Measurements from ENCODE around the gene SMG1. TPM values are rescaled to one million over a fixed set of nuclear protein-coding genes. Genes with fewer than 3 reads are reported as not detected.
"Not testable (repeated sequence)": the region's sequence is repeated elsewhere in the genome, so short reads cannot be mapped to it uniquely, and the experiment has no call there.

The SMG1 gene
- total RNA-seq, 1 donor from 2014 or later: 42.5 TPM

DNA sequence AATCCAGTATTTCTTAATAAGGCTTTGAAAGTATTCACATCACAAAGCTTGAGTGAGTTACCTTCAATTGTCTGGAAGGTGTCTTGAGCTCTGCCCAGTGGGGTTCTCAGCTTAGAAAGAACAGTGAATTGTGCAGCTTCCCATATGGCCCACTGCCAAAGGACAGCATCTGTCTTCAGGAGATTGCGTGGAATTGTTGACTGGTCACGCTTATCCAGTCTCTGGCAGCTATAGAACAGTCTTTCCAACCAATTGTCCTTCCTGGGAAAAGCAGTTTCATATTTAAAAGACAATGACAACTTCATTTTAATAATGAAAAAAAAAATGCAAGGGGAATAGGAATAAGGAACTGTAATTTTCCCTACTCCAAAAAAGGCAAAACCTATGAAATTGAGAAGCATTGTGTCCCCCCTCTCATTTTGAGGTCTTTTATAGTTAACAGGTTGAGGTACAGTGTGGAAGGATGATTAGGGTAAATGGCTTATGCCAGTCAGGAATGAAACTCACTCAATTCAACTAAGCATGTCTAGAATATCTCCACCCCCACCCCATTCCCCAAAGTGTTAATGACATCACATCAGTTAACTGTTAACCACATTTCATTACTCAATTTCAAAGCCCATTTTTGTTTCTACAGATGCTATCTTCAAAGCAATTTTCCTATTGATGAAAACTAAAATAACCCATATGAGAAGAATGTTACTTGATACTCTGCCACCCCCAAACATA is 57.0 kb downstream of the SMG1 start:
- intact Hi-C loops (cut with micrococcal nuclease); ATAC-seq; DNase-seq: not testable (repeated sequence)

DNA sequence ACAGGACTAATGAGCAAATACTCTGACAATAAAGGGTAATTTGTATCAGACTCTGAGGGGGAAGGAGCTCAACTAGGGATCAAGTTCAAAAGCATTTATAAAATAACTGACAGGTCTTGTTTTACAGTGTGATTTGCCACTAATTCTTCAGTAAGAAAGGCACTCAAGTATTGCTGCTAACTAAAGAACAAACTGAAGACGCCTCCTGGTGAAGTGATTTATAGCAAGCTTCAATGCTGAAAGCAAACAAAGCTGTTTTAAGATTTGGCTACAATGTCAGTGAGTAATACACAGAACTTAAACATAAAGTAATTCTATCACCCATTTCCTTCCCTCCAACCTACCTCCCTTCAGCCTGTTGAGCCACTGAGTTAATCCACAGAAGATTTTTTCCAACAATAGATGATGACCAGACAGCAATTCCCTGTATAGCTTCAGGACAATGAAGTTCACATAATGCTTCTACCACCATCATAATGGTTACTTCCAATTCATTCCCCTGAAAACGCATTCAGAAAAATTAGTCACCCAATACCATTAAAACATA is 59.9 kb downstream of the SMG1 start:
- intact Hi-C loops (cut with micrococcal nuclease); ATAC-seq; DNase-seq: not testable (repeated sequence)

DNA sequence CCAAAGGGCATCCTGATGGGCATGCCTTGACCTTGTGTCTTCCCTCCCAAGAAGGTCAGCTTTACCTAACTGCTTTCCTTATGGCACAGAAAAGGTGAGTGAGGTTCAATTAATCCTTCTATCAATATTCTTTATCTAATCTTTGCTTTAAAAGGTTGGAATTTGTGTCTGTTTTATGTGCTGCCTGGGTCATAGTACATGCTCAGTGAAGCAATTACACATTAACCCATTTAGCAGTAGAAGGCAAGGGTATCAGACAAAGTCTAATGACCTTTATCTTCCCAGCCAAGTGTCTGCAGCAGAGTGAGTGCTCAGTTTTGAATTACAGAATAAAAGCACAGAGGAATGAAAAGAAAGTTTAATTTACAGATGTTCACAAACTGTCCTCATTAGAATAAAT is 63.3 kb downstream of the SMG1 start:
- intact Hi-C loops (cut with micrococcal nuclease): not testable (repeated sequence)

DNA sequence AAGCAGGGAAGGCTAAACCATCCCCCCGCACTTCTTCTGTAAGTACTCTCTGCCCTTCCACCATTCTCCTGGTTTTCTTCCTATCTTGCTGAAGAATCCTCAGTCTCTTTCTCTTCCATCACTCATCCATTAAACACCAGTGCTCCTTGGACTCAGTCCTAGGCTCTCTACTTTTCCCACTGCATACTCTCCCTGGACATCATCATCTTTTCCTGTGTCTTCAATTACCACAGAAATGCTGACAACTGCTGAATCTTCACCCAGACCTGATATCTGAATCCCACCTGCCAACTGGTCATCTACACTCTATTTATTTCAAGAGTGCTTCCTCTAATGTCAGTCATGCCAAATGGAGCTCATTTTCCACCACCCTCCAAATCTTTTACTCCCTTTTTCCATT is 71.0 kb downstream of the SMG1 start:
- DNase-seq (no peak), ATAC-seq (no peak)
- intact Hi-C loops (cut with micrococcal nuclease): no loop called here

More for the DNA sequence above, 63.3 kb downstream of the SMG1 start:
- not testable (repeated sequence) for ATAC-seq, DNase-seq

DNA sequence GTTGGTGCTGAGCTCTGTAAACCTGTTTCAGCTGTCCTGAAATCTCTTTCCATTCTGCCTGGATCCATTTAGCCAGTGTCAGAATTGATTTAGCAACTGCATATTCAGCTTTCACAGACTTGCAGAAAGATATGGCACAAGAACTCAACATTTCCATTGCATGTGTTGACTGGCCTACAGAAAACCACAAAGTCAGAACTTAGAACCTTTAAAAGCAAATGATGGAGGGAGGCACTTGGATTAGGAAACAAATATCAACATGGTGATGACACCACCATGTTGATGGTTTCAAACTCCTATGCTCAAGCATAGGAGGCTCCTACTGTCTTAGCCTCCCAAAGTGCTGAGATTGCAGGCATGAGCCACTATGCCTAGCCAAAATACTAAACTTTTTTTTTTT is 72.5 kb downstream of the SMG1 start:
- intact Hi-C loops (cut with micrococcal nuclease): no loop called here
- DNase-seq: no peak
- no peak for ATAC-seq

DNA sequence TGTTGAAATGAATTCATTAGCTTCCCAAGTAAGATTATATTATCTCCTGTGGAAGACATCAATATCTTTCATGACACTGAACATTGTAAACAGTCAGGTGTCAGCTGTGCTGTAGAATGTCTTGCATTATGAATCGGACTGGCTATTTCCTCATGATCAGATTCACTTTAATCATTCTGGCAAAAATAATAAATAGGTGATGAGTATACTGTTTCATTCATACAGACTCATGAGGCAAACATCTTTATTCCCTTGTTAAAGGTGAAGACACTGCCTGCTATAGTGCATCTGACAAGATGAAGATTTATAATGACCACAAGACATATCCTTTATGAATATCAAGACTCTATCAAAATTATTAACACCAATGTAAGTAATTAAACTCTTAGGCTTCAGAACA is 73.6 kb downstream of the SMG1 start:
- ATAC-seq (no peak), DNase-seq (no peak)
- intact Hi-C loops (cut with micrococcal nuclease): no loop called here

DNA sequence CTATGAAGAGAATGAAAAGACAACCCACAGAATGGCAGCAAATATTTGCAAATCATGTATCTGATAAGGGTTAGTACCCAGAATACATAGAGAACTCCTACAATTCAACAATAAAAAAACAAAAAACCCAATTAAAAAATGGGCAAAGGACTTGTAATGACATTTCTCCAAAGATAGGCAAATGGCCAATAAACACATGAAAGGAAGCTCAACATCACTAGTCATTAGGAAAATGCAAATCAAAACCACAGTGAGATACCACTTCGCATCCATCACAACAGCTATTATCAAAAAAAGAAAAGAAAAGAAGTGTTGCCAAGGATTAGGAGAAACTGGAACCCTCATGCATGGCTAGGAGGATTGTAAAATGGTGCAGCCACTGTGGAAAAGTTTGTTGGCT is 79.8 kb downstream of the SMG1 start:
- no peak for ATAC-seq
- DNase-seq: no peak
- intact Hi-C loops (cut with micrococcal nuclease): no loop called here

DNA sequence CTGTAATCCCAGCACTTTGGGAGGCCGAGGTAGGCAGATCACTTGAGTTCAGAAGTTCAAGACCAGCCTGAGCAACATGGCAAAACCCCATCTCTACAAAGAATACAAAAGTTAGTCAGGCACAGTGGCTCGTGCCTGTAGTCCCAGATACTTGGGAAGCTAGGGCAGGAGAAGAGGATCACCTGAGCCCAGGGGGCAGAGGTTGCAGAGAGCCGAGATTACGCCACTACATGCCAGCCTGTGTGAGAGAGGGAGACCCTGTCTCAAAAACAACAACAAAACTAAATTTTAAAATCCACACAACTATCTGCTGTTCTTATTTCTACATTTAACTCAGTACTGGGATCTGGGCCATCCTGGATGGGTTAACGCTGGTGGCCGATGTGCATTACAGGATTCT is 83.6 kb downstream of the SMG1 start:
- no peak for DNase-seq
- no peak for ATAC-seq
- intact Hi-C loops (cut with micrococcal nuclease): no loop called here

DNA sequence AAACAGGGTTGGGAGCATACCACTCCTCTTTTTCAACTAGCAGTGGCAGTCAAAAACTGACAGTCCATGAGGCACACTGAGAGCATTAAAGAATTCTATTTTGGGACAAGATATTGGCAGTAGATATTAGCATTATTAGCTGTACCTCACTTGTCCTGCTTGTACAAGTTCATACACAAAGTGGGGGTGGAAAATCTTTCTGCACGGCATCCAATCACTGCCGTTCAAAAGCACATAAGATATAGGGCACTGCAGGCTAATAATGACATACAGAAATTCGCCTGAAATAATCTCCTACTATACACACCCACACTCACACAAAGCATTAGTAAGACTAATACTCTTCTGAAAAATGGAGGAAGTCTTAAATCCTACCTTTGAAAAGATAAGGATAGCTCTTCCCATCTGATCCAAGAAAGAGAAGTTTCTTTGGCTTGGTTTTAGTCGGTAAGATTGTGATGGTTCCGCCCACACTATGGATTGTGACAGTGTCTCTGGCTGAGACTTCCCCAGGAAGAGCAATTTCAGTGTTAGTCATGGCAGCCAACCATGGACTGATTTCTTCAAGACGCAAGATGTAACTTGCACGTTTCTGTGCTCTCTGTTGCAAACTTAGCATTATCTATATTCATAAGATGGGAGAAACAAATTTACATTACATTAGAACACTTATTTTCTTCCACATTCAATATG is 84.2 kb downstream of the SMG1 start:
- DNase-seq: no peak
- intact Hi-C loops (cut with micrococcal nuclease): no loop called here
- no peak for ATAC-seq

DNA sequence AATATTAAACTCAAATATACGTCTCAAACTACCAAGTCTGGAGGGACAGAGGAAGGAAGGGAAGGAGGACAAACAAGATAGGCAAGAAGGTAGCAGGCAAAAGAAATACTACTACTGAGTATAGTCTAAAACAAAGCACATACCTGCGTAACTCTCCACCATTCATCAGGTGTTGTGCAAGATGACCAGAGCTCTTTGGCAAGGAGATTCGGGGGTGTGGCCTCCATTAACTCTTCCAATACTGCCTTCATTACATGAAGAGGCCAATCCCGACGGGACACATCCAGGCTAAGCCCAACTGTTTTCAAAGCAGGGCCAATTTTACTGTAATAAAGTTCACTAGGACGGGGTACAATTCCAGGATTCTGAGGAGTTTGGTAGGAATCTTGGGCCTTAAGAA is 86.7 kb downstream of the SMG1 start:
- no peak for ATAC-seq
- intact Hi-C loops (cut with micrococcal nuclease): no loop called here
- no peak for DNase-seq

DNA sequence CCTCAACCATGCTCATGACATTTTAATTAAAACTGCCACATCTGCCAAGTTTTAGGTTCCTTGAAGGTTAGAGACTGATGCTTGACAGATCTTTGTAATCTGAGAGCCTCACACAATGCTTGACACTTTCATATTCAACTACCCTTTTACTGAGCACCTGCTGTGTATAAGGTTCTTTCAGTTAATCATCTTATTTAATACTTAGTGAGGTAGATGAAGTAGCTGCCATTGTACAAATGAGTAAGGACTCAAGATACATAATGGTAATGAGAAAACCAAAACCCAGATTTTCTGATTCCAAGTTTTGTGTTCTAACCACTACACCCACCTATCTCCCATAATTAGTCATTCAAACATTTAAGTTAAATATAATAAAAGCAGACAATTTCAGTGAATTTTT is 89.5 kb downstream of the SMG1 start:
- ATAC-seq (no peak), DNase-seq (no peak)
- intact Hi-C loops (cut with micrococcal nuclease): no loop called here

DNA sequence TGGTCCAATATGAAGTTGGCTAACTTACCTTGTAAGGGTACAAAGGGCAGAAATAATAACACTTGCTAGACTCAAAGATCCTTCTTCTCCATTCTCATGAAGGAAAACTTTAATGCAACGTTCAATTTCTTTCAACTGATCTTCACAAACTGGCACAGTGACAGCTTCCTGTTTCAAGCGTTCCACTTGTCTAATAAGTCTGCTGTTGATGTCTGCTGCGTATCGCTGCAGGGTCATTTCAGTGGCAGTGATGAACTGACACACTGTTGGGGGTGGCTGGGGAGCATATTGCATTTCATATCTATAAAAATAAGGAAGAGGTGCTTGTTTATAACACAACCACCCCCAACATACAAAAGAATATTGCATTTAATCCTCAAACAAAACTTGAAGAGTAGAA is 91.3 kb downstream of the SMG1 start:
- intact Hi-C loops (cut with micrococcal nuclease): no loop called here
- DNase-seq (no peak), ATAC-seq (no peak)

DNA sequence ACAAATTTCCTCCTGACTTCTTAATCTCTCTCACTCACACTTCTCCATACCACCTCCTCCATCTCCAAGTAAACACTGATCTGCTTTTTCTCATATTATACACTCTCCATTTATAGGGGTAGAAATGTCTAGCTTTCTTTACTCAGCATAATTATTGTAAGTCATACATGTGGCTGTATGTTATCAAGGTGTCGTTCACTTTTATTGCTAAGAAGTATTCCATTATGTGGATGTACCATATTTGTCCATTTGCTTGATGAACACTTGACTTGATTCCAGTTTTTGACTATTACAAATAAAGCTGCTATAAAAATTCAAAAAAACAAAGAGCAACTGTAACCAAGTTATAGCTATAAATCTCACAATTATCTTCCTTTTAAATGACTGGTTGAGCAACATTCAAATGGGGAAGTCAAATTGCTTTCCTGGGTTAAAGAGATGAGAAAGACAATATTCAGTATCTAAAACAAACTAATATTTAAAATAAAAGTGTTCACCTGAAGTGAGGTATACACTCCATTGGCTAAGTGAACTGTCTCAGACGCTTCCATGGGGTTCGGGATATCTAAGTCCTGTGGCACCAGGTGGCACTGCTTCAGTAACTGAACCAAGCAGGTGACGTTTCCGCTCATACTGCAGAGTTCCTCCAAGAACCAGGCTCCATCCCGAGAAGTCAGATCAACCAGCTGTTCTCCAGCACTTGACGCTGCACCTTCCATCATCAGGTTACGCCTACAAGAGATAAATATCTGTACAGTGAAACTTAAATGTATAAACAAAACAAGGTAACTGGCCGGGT is 92.3 kb downstream of the SMG1 start:
- intact Hi-C loops (cut with micrococcal nuclease): no loop called here
- ATAC-seq (no peak), DNase-seq (no peak)

DNA sequence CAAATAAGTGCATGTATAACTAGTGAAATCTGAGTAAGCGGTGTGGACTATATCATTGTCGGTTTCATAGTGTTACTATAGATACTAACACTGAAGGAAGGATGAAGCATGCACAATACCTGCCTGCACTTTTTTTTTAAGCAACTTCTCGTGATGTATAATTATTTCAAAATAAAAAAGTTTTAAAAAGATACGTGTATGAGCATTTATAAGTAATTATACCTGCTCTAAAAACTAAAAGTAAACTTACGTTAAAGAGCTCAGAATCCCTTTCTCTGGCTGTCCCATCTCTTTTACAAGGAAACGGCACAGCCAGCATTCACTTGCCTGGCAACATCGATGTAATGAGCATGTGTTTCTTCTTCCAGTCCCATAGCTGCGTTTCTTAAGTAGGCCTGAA is 93.6 kb downstream of the SMG1 start:
- intact Hi-C loops (cut with micrococcal nuclease): no loop called here
- ATAC-seq (no peak), DNase-seq (no peak)

DNA sequence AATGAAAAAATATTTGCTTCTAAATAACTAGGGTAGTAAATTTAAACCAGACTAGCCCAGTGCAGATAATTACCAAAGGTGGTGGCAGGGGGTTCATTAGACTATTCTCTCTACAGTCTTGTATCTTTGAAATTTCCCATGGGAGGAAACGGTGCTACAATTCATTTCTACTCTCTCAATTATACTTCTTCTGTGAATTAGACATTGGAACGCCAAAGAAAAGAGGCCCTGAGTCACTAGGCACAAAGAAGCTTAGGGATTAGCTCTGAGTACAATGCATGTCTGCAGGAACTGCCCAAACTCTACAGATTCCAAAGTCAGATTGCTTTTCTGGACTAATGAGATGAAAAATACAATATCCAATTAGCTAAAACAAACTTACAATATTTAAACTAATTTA is 94.2 kb downstream of the SMG1 start:
- DNase-seq: no peak
- no peak for ATAC-seq
- intact Hi-C loops (cut with micrococcal nuclease): no loop called here

DNA sequence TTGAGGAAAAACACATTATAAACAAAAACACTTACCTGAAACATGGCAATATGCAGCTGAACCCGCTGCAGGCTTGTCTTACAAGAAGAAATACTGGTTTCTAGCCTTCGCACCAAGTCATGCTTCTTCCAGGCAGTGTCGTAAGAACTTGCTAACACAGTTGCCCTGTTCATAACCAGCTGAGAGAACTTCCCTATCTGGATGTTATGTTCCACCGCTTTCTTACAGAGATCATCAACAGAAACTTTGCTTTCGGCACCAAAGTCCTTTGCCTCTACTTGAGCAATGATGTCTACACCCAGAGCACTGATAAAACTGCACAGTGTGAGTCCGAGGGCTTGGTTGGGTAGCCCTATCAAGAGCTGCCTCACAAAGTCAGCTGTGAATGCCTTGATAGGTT is 97.0 kb downstream of the SMG1 start:
- no peak for ATAC-seq
- intact Hi-C loops (cut with micrococcal nuclease): no loop called here
- DNase-seq: no peak

DNA sequence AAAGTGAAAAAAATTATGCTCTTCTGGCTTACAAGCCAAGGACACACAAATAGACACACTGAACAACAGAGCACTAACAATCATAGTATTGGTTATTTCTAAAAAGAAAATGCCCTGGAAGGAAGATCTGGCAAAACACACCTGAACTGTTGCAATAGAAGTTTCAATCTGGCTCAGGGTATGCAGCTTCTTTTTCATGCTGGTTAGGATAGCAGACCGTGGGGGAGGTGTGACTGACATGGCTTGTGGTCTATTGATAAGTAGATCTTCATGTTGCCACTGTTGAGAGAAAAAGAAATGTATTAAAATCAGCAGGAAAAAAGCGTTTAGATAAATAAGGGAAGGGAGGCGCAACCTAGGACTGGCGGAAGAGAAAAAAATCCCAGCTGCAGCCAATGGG is 98.3 kb downstream of the SMG1 start:
- intact Hi-C loops (cut with micrococcal nuclease): no loop called here
- no peak for DNase-seq
- ATAC-seq: no peak

DNA sequence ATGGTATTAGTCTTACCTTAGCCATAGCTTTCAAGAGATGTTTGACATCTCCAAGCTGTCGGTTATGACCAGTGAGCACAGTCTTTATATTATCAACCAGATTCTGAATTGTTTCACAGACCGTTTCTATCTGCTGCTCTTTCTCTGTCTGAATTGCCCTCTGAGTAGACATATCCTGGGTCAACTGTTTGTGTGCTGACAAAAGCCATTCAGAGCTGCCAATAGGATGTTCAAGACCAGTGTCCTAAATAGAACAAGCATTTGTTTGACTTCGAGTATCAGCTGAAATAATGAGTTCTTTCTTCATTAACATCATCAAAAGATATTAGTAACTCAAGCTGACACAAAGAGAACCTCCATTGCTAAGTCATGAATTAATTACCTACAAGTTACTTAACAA is 109.9 kb downstream of the SMG1 start:
- ATAC-seq: no peak
- no peak for DNase-seq
- intact Hi-C loops (cut with micrococcal nuclease): no loop called here

DNA sequence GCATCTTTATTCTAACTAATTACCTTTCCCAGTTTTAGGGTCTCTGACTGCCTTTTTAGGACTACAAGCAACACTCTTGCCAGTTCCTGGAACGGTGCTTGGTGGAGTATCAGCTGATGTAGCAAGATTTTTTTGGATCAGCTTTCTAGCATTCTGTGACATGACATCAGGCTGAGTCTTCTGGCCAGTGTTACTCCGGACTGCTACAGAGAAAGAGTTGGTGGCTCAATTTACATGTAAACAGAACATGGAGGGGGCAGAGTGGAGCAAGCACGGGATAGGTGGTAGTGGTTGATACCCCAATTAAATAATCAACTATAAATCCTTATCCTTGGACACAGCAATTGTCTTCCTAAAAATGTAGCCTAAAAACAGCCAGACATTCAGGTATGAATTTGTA is 114.3 kb downstream of the SMG1 start:
- DNase-seq (no peak), ATAC-seq (no peak)
- intact Hi-C loops (cut with micrococcal nuclease): no loop called here

DNA sequence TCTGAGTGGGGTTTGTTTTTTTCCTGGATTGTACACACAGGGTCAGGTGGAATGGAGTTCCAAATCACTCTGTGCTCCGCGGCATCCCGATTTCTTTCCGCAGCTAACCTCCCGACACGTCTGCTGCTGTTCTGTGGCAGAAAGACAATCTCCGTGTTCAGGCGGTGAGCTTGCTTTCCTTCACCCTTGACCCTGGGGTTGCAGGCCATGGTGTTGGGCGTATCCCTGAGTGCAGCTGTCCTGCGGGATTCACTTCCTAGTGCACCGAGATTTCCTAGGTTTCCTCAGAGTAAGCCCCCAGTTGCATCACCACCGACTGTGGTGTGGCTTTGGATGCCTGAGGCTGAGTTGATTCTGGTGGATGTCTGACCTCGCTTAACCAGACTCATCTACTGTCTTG is 117.0 kb downstream of the SMG1 start:
- DNase-seq (no peak), ATAC-seq (no peak)
- intact Hi-C loops (cut with micrococcal nuclease): no loop called here
